ENCODE results near the gene KIF12. TPM values are rescaled to one million over a fixed set of nuclear protein-coding genes. Genes with fewer than 3 reads are reported as not detected.
"Not testable (repeated sequence)": the region's sequence is repeated elsewhere in the genome, so short reads cannot be mapped to it uniquely, and the experiment has no call there.

KIF12 gene
- polyA plus RNA-seq, 1 donor, result 170 TPM

DNA sequence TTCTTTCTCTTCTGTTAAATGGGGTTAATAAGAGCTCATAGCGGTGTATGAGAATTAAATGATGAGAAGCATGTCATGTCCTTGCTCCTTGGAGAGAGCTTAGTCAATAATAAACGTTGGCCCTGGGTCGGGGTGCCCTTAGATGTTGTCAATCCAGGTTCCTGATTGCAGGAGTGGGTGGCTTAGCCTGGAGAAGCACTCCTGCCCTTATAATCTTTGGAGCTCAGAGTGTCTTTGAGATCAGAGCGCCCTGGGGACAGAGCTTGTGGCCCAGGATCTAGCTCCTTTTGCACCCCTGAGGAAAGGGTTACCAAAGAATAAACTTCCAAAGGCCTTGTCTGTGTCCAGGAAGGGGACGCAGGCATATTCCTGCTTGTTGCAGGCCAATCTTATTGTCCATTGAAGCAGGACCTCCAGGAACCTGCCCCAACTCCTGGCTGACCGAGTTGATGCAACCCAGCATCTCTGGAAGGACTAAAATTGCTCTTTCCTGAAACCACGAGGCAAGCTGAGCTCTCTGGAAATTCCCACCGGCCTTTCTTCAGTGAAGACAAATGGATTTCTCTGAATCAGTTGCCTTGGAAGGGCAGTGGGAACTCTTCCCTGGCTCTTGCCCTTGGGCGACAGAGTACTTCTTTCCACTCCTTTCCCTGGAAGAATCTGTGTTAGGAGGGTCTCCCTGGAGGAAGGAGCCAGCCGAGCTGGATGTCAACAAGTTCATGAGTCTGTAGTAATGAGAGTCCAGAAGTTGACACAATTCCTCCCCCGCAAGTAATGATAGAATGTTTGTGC, 14.6 kb downstream of the KIF12 start:
- no peak for DNase-seq

DNA sequence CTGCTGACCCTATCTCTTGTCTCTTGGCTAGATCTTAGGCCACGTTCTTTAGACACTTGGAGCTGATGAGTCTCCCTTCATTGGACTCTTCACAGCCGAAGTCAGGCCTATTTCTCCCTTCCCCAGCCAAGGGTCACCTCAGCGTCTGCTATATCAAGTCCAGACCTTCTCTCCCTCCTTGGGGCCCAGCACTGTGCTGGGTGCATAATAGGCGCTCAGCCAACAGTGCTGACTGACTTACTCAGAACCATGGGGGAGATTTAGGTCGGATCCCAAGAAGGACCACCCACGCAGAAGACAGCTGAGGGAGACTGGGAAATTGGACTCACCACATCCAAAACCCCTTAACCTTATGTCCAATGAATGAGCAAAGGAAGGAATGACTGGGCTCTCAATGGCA, 15.4 kb downstream of the KIF12 start:
- no peak for DNase-seq

DNA sequence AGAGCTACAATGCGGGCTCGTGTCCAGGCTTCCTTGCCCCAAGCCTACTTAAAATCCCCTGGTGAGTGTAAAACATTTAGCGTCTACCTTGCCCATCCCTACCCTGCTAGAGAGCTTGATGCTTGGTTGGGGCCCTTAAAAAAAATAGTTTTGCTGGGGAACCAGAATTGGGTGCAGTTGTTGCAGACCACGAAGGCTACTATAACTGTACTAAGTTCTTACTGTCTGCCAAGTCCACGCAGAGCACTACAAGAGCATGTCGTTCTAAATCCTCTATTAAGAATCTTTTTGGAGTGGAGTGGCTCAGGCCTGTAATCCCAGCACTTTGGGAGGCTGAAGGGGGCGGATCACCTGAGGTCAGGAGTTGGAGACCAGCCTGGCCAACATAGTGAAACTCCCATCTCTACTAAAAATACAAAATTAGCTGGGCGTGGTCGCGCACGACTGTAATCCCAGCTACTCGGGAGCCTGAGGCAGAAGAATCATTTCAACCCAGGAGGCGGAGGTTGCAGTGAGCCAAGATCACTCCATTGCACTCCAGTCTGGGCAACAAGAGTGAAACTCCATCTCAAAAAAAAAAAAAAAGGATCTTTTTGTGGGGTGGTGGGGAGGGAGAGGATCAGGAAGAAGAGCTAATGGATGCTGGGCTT, 16.2 kb downstream of the KIF12 start:
- DNase-seq, result not testable (repeated sequence)

- DNase-seq, result peak; percentile 95
These were observed 16.9 kb downstream of the KIF12 start for GRCh38 chr9:114082017-114082762.

DNA sequence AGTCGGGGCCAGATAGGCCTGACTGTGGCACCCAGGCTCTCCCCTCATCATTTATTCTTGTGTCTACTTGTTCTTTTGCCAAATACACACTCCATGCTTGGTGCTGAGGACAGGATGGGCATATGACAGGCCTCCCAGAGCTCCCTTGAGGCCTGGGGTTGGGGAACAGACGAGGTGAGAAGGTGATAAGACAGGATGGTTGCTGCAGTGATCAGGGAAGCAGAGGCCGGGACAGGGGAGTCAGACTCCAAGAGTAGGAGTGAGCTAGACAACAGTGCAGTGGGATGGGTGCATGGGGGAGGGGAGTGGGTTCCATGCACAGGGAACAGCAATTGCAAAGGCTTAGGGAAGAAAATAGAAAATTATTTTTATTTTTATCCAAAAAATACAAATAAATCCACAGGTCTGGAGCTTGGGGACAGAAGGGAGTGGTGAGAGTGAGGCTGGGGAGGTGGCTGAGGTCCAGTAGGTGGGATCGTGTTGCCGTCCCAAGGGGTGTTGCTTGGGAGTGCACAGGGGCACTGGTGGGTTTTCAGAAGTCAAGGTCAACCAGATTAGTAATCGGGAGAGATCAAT, 17.6 kb downstream of the KIF12 start:
- DNase-seq, result no peak

- peak; percentile 61 for DNase-seq
These were observed 18.2 kb downstream of the KIF12 start for GRCh38 chr9:114080773-114081440.

DNA sequence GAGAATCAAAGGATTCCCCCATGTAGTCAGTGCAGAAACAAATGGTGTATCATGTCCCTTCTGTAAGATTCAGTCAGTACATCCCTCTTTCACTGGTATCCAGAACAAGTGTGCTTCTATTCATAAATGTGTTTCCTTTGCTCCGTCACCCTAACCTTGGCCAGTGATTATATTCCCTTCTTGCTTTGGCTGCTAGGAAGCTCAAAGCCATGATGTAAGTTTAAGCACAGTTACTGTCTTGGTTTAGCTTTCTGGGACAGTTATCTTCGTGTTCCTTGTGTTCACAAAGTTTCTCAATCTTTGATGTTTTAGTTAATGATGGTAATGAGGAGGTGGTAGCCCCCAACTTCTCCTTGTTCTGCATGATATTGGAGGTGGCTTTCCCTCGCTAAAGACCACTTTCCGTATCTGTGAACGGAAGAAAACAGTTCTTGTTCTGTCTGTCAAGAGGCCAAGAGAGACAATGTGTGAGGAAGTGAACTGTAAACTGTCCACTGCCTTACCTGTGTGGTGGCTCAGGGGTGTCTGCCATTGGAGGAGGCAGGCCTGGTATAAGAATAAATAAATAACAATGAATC, 18.8 kb downstream of the KIF12 start:
- no peak for DNase-seq

DNA sequence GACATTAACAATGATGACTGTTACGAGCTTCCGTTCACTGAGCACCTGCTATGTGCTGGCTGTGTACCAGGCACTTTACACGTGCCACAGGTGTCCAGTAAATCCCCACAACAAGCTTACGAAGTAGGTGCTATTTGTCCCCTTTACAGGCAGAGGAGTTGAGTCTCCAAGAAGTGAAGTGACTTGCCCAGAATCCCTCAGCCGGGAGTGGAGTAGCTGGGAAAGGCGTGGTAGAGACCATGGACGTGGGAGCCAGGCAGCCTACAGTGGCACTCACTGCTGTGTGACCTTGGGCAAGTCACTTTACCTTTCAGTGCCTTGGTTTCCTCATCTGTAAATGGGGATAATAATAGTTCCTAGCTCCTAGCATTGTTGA, 20.3 kb downstream of the KIF12 start:
- DNase-seq, result no peak

DNA sequence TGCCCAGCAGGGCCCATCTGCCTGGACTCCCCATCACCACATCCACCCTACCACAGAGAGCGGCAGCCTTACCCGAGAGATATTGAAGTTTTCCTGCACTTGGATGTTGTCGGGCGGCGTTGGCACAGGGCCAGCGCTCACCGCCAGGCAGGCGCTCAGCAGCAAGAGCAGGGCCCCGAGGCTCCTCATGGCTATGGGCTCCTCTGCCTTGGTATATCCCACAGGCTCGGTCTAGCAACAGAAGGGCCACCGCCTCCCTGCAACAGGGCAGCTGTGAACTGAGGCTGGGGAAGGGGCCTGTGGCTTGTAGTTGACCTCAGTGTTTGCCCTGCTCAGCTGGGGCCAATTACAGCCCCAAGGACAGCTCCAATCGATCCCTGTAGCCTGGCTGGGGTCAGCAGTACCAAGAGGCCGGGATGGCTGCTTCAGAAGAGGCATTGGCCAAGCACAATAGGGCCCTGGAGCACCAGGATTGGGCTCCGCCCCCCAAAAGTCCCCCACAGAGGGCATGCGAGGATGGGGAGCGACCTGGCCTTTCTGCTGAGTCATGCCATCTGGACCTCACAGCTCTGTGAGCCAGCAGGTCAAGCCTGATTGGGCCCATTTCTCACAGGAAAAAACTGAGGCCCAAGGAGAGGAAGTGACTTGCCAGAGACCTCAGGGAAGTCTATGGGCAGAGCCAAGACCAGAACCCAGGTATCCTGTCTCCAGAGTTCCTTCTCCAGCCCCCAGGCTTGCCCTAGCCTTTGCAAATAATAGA, 20.9 kb downstream of the KIF12 start, which contains the start of gene AMBP:
AMBP (minus strand) TSS at position 280 of the 760 bp plus-strand sequence; CDS start at position 189, 91 bp downstream.
- no peak for DNase-seq

DNA sequence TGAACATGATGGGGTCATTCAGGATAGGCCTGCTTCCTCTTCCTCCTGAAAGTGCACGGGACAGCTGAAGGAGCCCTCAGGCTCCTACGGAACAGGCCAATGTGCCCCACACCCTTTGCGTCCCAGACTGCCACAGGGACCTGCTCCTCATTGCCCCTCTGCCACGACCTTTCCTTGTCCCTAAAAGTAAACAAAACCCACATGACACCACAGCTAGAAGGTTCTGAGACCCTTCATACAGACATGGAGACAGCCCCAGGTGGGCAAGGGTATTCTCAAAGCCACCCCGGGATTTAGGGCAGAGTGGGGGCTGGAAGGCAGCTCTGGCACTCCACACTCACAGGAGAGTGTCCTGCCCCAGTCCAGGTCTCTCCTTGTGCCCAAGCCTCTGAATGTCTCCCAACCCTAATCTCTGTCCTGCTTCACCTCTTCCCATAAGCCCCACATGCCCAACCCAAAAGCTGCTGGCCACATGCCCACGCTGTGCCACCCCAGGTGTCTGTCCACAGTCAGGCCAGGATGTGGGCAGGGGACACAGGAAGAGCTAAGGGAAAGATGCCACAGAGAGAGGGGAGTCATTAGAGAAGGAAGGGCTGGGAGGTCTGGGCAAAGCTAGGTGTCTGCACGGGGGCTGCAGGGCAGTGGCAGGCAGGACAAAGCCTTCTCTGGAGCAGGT, 21.8 kb downstream of the KIF12 start:
- no peak for DNase-seq

DNA sequence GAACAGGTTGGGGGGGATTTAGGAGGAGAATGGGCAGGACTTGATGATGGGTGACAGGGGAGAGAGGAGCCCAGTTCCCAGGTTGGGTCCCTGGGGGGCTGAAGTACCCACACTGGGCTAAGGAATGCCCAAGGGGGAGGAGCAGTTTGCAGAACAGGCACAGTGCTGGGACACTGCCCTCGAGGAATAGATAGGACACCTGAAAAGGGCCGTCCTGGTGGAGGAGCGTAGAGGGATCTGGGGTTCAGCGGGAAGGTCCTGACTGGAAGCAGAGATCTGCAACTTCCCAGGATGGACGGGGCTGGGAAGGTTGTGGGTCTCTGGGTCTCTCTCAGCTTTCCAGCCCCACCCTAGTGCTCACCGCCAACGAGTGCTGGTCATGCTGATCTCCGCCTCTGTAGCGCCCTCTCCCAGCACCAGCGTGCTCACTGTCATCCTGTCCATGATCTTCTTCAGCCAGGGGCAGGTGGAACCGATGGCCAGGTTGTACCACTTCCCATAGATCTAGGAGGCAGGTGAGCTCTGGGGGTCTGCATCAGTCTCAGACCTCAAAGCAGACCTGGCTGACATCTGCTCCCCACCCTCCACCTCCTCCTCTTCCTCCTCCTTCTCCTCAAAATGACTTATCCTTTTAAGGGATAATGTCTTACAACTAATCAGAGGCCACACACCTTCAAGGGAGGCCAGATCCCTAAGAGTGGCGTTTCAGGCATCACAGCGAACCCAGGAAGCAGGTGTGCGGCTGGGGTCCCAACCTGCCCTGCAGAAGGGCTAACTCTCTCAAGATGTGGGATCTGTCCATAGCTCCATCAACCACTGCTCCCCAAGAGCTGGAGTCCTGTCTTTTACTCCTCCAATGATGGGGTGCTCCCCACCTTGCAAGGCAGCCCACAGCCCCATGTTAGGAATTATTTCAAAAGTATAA, 22.6 kb downstream of the KIF12 start:
- DNase-seq, result no peak

GRCh38 chr9:114075602-114076001, 23.5 kb downstream of the KIF12 start:
- no peak for DNase-seq

GRCh38 chr9:114072184-114073140, 26.6 kb downstream of the KIF12 start:
- no peak for DNase-seq

DNA sequence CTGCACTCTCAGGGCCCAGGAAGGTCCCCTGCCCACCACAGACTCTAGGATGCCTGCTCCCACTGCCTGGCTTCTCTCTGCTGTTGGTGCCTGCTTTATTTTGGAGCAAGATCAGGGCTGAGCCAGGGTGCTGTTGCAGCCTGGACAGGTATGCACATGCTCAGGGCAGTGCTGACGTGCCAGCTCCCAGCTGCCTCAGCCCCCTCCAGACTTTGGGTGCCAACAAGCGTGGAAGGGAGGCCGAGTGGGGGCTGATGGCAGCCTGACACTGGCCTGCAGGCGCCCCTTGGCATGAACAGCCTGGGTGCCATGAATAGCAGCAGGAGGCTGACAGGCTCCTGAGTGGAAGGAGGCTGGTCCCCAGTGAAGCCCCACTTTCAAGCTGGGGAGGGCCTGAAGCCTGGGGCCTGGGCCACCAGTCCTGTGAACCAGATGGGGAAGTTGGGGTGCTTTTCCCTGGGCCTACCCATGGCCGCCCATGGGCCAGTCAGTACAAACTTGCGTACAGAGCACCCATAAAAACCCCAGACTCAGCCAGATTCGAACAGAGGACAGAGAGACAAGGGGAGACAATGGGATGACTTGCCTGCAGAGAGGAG, 27.8 kb downstream of the KIF12 start:
- no peak for DNase-seq

- no peak for DNase-seq
These were observed 28.6 kb downstream of the KIF12 start for GRCh38 chr9:114070188-114071103.

DNA sequence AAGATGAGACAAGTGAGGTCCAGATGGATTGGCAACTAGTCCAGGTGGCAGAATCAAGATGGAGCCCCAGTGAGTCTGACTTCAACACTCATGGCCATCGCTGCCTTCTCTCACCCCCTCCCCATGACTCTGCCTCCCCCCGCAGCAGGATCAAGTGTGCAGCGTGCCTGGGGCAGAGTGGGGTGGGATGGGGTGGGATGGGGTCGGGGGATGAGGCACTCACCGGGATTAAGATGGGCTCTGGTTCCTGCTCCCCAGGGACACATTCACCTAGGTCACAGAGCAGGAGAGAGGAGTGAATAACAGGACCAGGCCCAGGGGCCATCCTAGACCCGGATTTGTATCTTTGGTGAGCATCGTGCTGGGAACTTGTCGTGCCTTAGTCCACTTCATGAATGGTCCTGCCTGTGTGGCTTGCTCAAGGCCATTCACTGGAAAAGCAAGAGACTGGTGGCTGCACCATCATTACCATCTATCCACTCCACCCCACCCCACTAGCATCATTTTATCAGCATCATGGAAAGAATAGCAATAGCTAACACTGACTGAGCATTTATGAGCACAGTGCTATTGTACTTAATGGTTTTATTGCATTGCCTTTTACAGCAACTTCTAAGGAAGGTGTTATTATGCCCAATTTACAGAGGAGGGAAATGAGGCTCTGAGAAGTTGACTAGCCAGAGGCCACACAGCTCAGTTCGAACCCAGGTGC, 29.5 kb downstream of the KIF12 start:
- no peak for DNase-seq

Data from left kidney (tissue), 2 donors.